CD4-positive, alpha-beta T cell treated with Interleukin-17A for 1 hour (primary cell): ENCODE data around the gene CRADD.
"Not testable (repeated sequence)": the region's sequence is repeated elsewhere in the genome, so short reads cannot be mapped to it uniquely, and the experiment has no call there.

ENCODE experiments used
- DNase-seq: peaks from one replicate; pipeline ENCODE4 v3.0.0-alpha.2; 2020

Gene CRADD

GRCh38 chr12:93708952-93709351 is 31.8 kb downstream of the CRADD start:
- DNase-seq = no peak

- no peak for DNase-seq
Measured at GRCh38 chr12:93709386-93709785, 32.2 kb downstream of the CRADD start.

GRCh38 chr12:93710574-93710926 is 33.4 kb downstream of the CRADD start:
- no peak for DNase-seq

GRCh38 chr12:93711502-93711901 is 34.3 kb downstream of the CRADD start:
- not testable (repeated sequence) for DNase-seq

- no peak for DNase-seq
Measured at GRCh38 chr12:93712200-93712599, 35.0 kb downstream of the CRADD start.

- no peak for DNase-seq
Measured at GRCh38 chr12:93713060-93713459, 35.9 kb downstream of the CRADD start.

GRCh38 chr12:93713800-93714199 is 36.6 kb downstream of the CRADD start:
- DNase-seq = no peak

- no peak for DNase-seq
Measured at GRCh38 chr12:93714382-93714781, 37.2 kb downstream of the CRADD start.

- DNase-seq = no peak
Measured at GRCh38 chr12:93719710-93720109, 42.5 kb downstream of the CRADD start.

- no peak for DNase-seq
Measured at GRCh38 chr12:93720559-93720958, 43.4 kb downstream of the CRADD start.

- no peak for DNase-seq
Measured at GRCh38 chr12:93722179-93722578, 45.0 kb downstream of the CRADD start.

- no peak for DNase-seq
Measured at GRCh38 chr12:93722835-93723567, 45.8 kb downstream of the CRADD start.

GRCh38 chr12:93723568-93723930 is 46.4 kb downstream of the CRADD start:
- DNase-seq = no peak

GRCh38 chr12:93725531-93725930 is 48.4 kb downstream of the CRADD start:
- DNase-seq = no peak

GRCh38 chr12:93727195-93727811 is 50.1 kb downstream of the CRADD start:
- DNase-seq = no peak

GRCh38 chr12:93727911-93728310 is 50.7 kb downstream of the CRADD start:
- DNase-seq = no peak

GRCh38 chr12:93729934-93730333 is 52.8 kb downstream of the CRADD start:
- no peak for DNase-seq

- no peak for DNase-seq
Measured at GRCh38 chr12:93733358-93733757, 56.2 kb downstream of the CRADD start.

GRCh38 chr12:93733928-93734327 is 56.8 kb downstream of the CRADD start:
- no peak for DNase-seq

GRCh38 chr12:93734784-93735183 is 57.6 kb downstream of the CRADD start:
- no peak for DNase-seq

GRCh38 chr12:93736640-93737178 is 59.5 kb downstream of the CRADD start:
- no peak for DNase-seq

- no peak for DNase-seq
Measured at GRCh38 chr12:93737457-93738198, 60.5 kb downstream of the CRADD start.

GRCh38 chr12:93738199-93739058 is 61.3 kb downstream of the CRADD start:
- no peak for DNase-seq
